GM18526 (cell line): Measurements from ENCODE around the gene ZNF691.

Experiments used
- POLR2A ChIP-seq: IDR thresholded peaks from 3 replicates; pipeline ENCODE4 v1.6.1; 2011; ENCODE audit not compliant: insufficient read length; ENCODE audit errors: extremely low read depth

ZNF691 gene

GRCh38 chr1:42887366-42887765, 41.0 kb downstream of the ZNF691 start:
- TF ChIP-seq POLR2A = no peak

GRCh38 chr1:42888013-42888633, 41.7 kb downstream of the ZNF691 start:
- no peak for TF ChIP-seq POLR2A

GRCh38 chr1:42889264-42889663, 42.9 kb downstream of the ZNF691 start:
- no peak for TF ChIP-seq POLR2A

GRCh38 chr1:42891465-42892138, 45.2 kb downstream of the ZNF691 start:
- no peak for TF ChIP-seq POLR2A
